Ovary (tissue), 9 donors: ENCODE measurements around the gene RPL22. TPM values are rescaled to one million over a fixed set of nuclear protein-coding genes. Genes with fewer than 3 reads are reported as not detected.

Source experiments
- DNase-seq, 5 donors: peaks; one replicate each; pipeline ENCODE4 v3.0.0-alpha.2; 2019 to 2020
- H3K27ac ChIP-seq, 2 donors: fragments of 200-600 bp; one replicate each; pipeline versions ENCODE4 v1.5.1 to v1.8.0; 2019 to 2022
- H3K27me3 ChIP-seq: fragments of 200-600 bp; one replicate; pipeline ENCODE4 v1.8.0; 2022
- H3K36me3 ChIP-seq: fragments of 200-600 bp; sonication (generic); one replicate; pipeline ENCODE4 v1.5.1; 2019
- H3K4me1 ChIP-seq: one replicate; pipeline ENCODE4 v1.8.1; 2013; ENCODE audit warnings: mild to moderate bottlenecking, moderate library complexity; ENCODE audit not compliant: insufficient read depth
- H3K4me3 ChIP-seq: fragments of 200-600 bp; sonication (generic); one replicate; pipeline ENCODE4 v1.5.1; 2017
- H3K9me3 ChIP-seq, 2 donors: fragments of 200-600 bp in 1 of 2; sonication (generic) in 1 of 2; one replicate each; pipeline versions ENCODE4 v1.5.1 to v1.8.1; 2013 to 2019; ENCODE audit warnings: mild to moderate bottlenecking in 1 of 2, moderate library complexity in 1 of 2
- CTCF ChIP-seq, 3 donors: fragments of 450-650 bp in 2 of 3; fragments of 200-600 bp in 1 of 3; IDR thresholded peaks; one replicate each; pipeline versions ENCODE4 v1.5.1 to v1.8.0; 2016 to 2022; ENCODE audit warnings: antibody characterized with exemption in 3 of 3, mild to moderate bottlenecking in 1 of 3
- EP300 ChIP-seq: sonication (generic); formaldehyde crosslinking; IDR thresholded peaks from one replicate; pipeline ENCODE4 v1.6.1; 2017; ENCODE audit warnings: antibody characterized with exemption
- POLR2A ChIP-seq: fragments of 450-650 bp; IDR thresholded peaks from one replicate; pipeline ENCODE4 v1.6.1; 2017; ENCODE audit warnings: antibody characterized with exemption, mild to moderate bottlenecking, moderate library complexity
- WGBS, 3 donors: extraction: QIAGEN DNeasy Blood & Tissue Kit in 1 of 3; methylation state at CpG; one replicate each; pipeline versions ENCODE4 v1.1.5 to v1.1.7; 2013 to 2017; 5-methylcytosine and 5-hydroxymethylcytosine counted together
- intact Hi-C, 4 donors: fragments of 100-400 bp; cut with DNase I; formaldehyde crosslinking; loops; one replicate each; pipeline versions ENCODE4 v1.11.0 to v1.15.1; 2022 to 2023
- polyA plus RNA-seq, 2 donors: library from polyadenylated mRNA; stranded (reverse); fragments of 200-250 nt in 1 of 2; fragments of 350-450 nt in 1 of 2; fragmentation: Illumina TruSeq in 1 of 2; extraction: RNeasy Lipid Tissue Mini Kit (QIAGEN cat#74804) in 1 of 2; gene quantifications; one replicate each; pipeline ENCODE4 v1.2.3, GENCODE V29; 2013 to 2014
- total RNA-seq, 7 donors: library from RNA; depleted of rRNA in 2 of 7; stranded (reverse); fragments of >200 nt in 2 of 7; fragmentation: NEBNext Ultra II Directional in 3 of 7; extraction: Animal tissue kit (Norgen Biotek cat#: 25700) in 3 of 7; gene quantifications; one replicate each; pipeline versions ENCODE4 v1.1.0 to v1.2.4, GENCODE V29; 2016 to 2023
- donor health status: DM: no; HTN: no; CAD: no; lungs with moderate emphysema.
- donor health status: DM: no; HTN: no; CAD: no.
- donor health status: Bipolar disorder and iron deficiency.
- donor health status: DM: yes; HTN: yes; CAD: no.
- donor health status: DM: no; HTN: no; CAD: no.
- donor health status: DM: yes; HTN: yes; CAD: no.

Gene RPL22
- total and polyA plus RNA-seq, 9 donors = 379 to 2,062 (median 715) TPM

- no peak overlapping the region for H3K4me3 ChIP-seq
- no peaks in the 10 kb centered on the region for H3K27me3 ChIP-seq
- 2 to 3% (median 2%) methylated on average over 37 to 53 of the region's 53 CpGs for WGBS, 3 donors
- no peaks in the 10 kb centered on the region for H3K36me3 ChIP-seq
- DNase-seq = peak; percentile 25 to 61 (median 52)
- no peaks in the 10 kb centered on the region for H3K4me1 ChIP-seq
- no peaks in the 10 kb centered on the region for H3K9me3 ChIP-seq
- TF ChIP-seq CTCF (IDR thresholded peaks at IDR 0.05) (no peak), POLR2A (no peak), EP300 (no peak)
- H3K27ac ChIP-seq = no peak overlapping the region
- intact Hi-C loops = no loop called here
These were observed 50.7 kb downstream of the RPL22 start for GRCh38 chr1:6148497-6149241.

- intact Hi-C loops = no loop called here
- WGBS, 3 donors = 83 to 84% (median 83%) methylated on average over 24 of the region's 24 CpGs
- TF ChIP-seq CTCF (IDR thresholded peaks at IDR 0.05) (no peak), POLR2A (no peak), EP300 (no peak)
- no peak for DNase-seq
- Histone ChIP-seq H3K27me3 (no peaks in the 10 kb centered on the region), H3K9me3 (no peaks in the 10 kb centered on the region), H3K36me3 (no peaks in the 10 kb centered on the region), H3K27ac (no peak overlapping the region), H3K4me1 (no peaks in the 10 kb centered on the region), H3K4me3 (no peak overlapping the region)
These were observed 53.5 kb downstream of the RPL22 start for GRCh38 chr1:6145864-6146410.

- Histone ChIP-seq H3K27ac (no peak overlapping the region), H3K4me1 (no peaks in the 10 kb centered on the region), H3K36me3 (no peaks in the 10 kb centered on the region), H3K9me3 (no peaks in the 10 kb centered on the region), H3K4me3 (no peak overlapping the region), H3K27me3 (no peaks in the 10 kb centered on the region)
- intact Hi-C loops = no loop called here
- DNase-seq = no peak
- 62 to 80% (median 74%) methylated on average over 2 of the region's 2 CpGs for WGBS, 3 donors
- TF ChIP-seq CTCF (IDR thresholded peaks at IDR 0.05) = no peak
- no peak for TF ChIP-seq POLR2A
- no peak for TF ChIP-seq EP300
These were observed 54.0 kb downstream of the RPL22 start for GRCh38 chr1:6145396-6145750.

GRCh38 chr1:6144647-6145395, 54.6 kb downstream of the RPL22 start:
- Histone ChIP-seq H3K9me3 (no peaks in the 10 kb centered on the region), H3K27ac (no peak overlapping the region), H3K4me3 (no peak overlapping the region), H3K4me1 (no peaks in the 10 kb centered on the region), H3K27me3 (no peaks in the 10 kb centered on the region), H3K36me3 (no peaks in the 10 kb centered on the region)
- DNase-seq = no peak
- intact Hi-C loops = no loop called here
- no peak for TF ChIP-seq EP300
- TF ChIP-seq POLR2A = no peak
- no peak for TF ChIP-seq CTCF (IDR thresholded peaks at IDR 0.05)
- WGBS, 3 donors = 42 to 50% (median 45%) methylated on average over 16 of the region's 16 CpGs
